Measurements from ENCODE around the gene GOPC. TPM values are rescaled to one million over a fixed set of nuclear protein-coding genes. Genes with fewer than 3 reads are reported as not detected.

Gene GOPC
- total RNA-seq, 2 donors from 2014 or later: 28.4 to 30.3 TPM

DNA sequence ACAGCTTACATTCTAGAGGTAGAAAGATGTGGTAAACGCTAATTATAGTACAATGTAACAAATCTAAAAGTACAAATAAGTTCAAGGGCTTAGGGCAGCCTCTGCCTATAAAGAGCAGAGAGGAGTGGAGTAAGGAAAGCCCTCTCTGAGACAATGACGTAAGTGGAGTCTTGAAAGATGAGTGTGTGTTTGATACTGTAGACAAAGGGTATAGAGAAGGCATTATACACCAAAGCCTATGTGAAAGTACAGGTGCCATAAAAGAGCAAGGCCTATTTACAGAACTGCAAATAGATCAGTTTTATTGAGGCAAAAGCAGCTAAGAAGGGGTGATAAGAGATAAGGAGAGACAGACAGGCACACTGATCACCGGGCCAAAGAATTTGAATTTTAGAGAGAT, 10.9 kb downstream of the GOPC start:
- Histone ChIP-seq H3K4me1 (ENCODE audit: control insufficient read depth, insufficient read depth, low read length) (no peaks in the 10 kb centered on the region), H3K9me3 (ENCODE audit: control insufficient read depth, low read length) (peaks cover 11% of the 10 kb centered on the region), H3K36me3 (ENCODE audit: control insufficient read depth, insufficient read depth, low read length) (peaks cover 23% of the 10 kb centered on the region), H3K27me3 (ENCODE audit: control insufficient read depth, insufficient read depth, low read length, poor library complexity, severe bottlenecking) (no peaks in the 10 kb centered on the region), H3K4me3 (ENCODE audit: low read length) (no peak overlapping the region), H3K9ac (ENCODE audit: extremely low read depth, low read length, poor library complexity, severe bottlenecking) (no peak overlapping the region), H3K27ac (ENCODE audit: low read depth, low read length) (no peak overlapping the region)
- no peak for DNase-seq
- no peak for TF ChIP-seq CTCF (conservative IDR thresholded peaks at IDR 0.05)
- Mint-ChIP-seq H3K4me1 (no peaks in the 10 kb centered on the region), H3K27me3 (ENCODE audit: insufficient read depth) (no peaks in the 10 kb centered on the region), H3K36me3 (ENCODE audit: low read depth) (peaks cover 39% of the 10 kb centered on the region), H3K4me3 (no peak overlapping the region), H3K27ac (no peak overlapping the region), H3K9me3 (peaks cover 9% of the 10 kb centered on the region)
- WGBS, 2 experiments (ENCODE audit: insufficient coverage in 1 of 2, insufficient read length in 1 of 2): 87 to 92% methylated on average over 2 to 3 of the region's 3 CpGs

GRCh38 chr6:117590447-117590846, 11.9 kb downstream of the GOPC start:
- no peaks in the 10 kb centered on the region for H3K4me1 Mint-ChIP-seq
- H3K27me3 Mint-ChIP-seq (ENCODE audit: insufficient read depth): no peaks in the 10 kb centered on the region
- DNase-seq: no peak
- peaks cover 27% of the 10 kb centered on the region for H3K36me3 ChIP-seq (ENCODE audit: control insufficient read depth, insufficient read depth, low read length)
- H3K4me3 ChIP-seq (ENCODE audit: low read length): no peak overlapping the region
- H3K27ac ChIP-seq (ENCODE audit: low read depth, low read length): no peak overlapping the region
- no peak overlapping the region for H3K4me3 Mint-ChIP-seq
- H3K4me1 ChIP-seq (ENCODE audit: control insufficient read depth, insufficient read depth, low read length): no peaks in the 10 kb centered on the region
- no peaks in the 10 kb centered on the region for H3K27me3 ChIP-seq (ENCODE audit: control insufficient read depth, insufficient read depth, low read length, poor library complexity, severe bottlenecking)
- WGBS, 2 experiments (ENCODE audit: insufficient coverage in 1 of 2, insufficient read length in 1 of 2): 93 to 94% methylated on average over 3 to 5 of the region's 5 CpGs
- peaks cover 31% of the 10 kb centered on the region for H3K36me3 Mint-ChIP-seq (ENCODE audit: low read depth)
- no peak overlapping the region for H3K27ac Mint-ChIP-seq
- peaks cover 2% of the 10 kb centered on the region for H3K9me3 ChIP-seq (ENCODE audit: control insufficient read depth, low read length)
- no peak for TF ChIP-seq CTCF (conservative IDR thresholded peaks at IDR 0.05)
- no peak overlapping the region for H3K9ac ChIP-seq (ENCODE audit: extremely low read depth, low read length, poor library complexity, severe bottlenecking)
- H3K9me3 Mint-ChIP-seq: peaks cover 2% of the 10 kb centered on the region

DNA sequence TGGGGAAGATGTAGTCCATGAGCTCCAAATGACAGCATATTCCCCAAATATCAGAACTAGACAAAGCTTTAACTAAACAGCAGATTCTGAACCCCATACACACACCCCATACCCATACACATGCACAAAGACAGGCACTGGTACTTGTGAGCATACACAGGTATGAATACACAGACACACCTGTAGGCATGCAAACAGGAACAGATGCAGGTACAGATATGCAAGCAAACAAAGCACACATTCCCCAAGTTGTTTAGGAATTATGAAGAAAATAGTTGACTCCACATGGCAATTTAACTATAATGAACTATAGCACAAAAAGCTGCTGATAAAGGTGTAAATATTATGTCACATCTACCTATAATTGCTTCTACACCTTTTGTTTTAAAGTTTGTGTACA, 16.7 kb downstream of the GOPC start:
- Histone ChIP-seq H3K4me3 (ENCODE audit: low read length) (no peak overlapping the region), H3K27ac (ENCODE audit: low read depth, low read length) (no peak overlapping the region), H3K4me1 (ENCODE audit: control insufficient read depth, insufficient read depth, low read length) (no peaks in the 10 kb centered on the region), H3K27me3 (ENCODE audit: control insufficient read depth, insufficient read depth, low read length, poor library complexity, severe bottlenecking) (no peaks in the 10 kb centered on the region), H3K9me3 (ENCODE audit: control insufficient read depth, low read length) (peaks cover 20% of the 10 kb centered on the region), H3K9ac (ENCODE audit: extremely low read depth, low read length, poor library complexity, severe bottlenecking) (no peak overlapping the region), H3K36me3 (ENCODE audit: control insufficient read depth, insufficient read depth, low read length) (peaks cover 47% of the 10 kb centered on the region)
- DNase-seq: no peak
- TF ChIP-seq CTCF (conservative IDR thresholded peaks at IDR 0.05): no peak
- no peaks in the 10 kb centered on the region for H3K4me1 Mint-ChIP-seq
- H3K9me3 Mint-ChIP-seq: peaks cover 3% of the 10 kb centered on the region
- H3K36me3 Mint-ChIP-seq (ENCODE audit: low read depth): peaks cover 50% of the 10 kb centered on the region
- H3K4me3 Mint-ChIP-seq: no peak overlapping the region
- no peaks in the 10 kb centered on the region for H3K27me3 Mint-ChIP-seq (ENCODE audit: insufficient read depth)
- H3K27ac Mint-ChIP-seq: no peak overlapping the region
